ENCODE data around the gene SMIM10.
"Not testable (repeated sequence)": the region's sequence is repeated elsewhere in the genome, so short reads cannot be mapped to it uniquely, and the experiment has no call there.

SMIM10 gene

GRCh38 chrX:134990801-134991481, at the start of gene SMIM10:
TSS of gene SMIM10 (plus strand) at chrX:134990991. CDS start at chrX:134991096, 105 bp downstream.
- DNase-seq (ENCODE audit: low read depth): no peak

GRCh38 chrX:134946364-134946763, 44.4 kb upstream of the SMIM10 start:
- DNase-seq (ENCODE audit: low read depth): not testable (repeated sequence)

- DNase-seq (ENCODE audit: low read depth): no peak
These were observed 42.2 kb upstream of the SMIM10 start for GRCh38 chrX:134948333-134949241.

- DNase-seq (ENCODE audit: low read depth): no peak
These were observed 41.5 kb upstream of the SMIM10 start for GRCh38 chrX:134949271-134949670.

- no peak for DNase-seq (ENCODE audit: low read depth)
These were observed 33.0 kb upstream of the SMIM10 start for GRCh38 chrX:134957836-134958235.

- not testable (repeated sequence) for DNase-seq (ENCODE audit: low read depth)
These were observed 30.4 kb upstream of the SMIM10 start for GRCh38 chrX:134960366-134960765.

- no peak for DNase-seq (ENCODE audit: low read depth)
These were observed 27.8 kb upstream of the SMIM10 start for GRCh38 chrX:134963041-134963440.

GRCh38 chrX:134969726-134970125, 21.1 kb upstream of the SMIM10 start:
- DNase-seq (ENCODE audit: low read depth): no peak

GRCh38 chrX:134971926-134972325, 18.9 kb upstream of the SMIM10 start:
- DNase-seq (ENCODE audit: low read depth): no peak

- no peak for DNase-seq (ENCODE audit: low read depth)
These were observed 15.3 kb upstream of the SMIM10 start for GRCh38 chrX:134975516-134975915.

GRCh38 chrX:134981910-134982309, 8.9 kb upstream of the SMIM10 start:
- DNase-seq (ENCODE audit: low read depth): no peak

- no peak for DNase-seq (ENCODE audit: low read depth)
These were observed 8.0 kb upstream of the SMIM10 start for GRCh38 chrX:134982748-134983147.

- DNase-seq (ENCODE audit: low read depth): no peak
These were observed 5.3 kb upstream of the SMIM10 start for GRCh38 chrX:134985479-134985878.

- no peak for DNase-seq (ENCODE audit: low read depth)
These were observed 353 bp upstream of the SMIM10 start for GRCh38 chrX:134990475-134990800.

- DNase-seq (ENCODE audit: low read depth): no peak
These were observed 6.9 kb downstream of the SMIM10 start for GRCh38 chrX:134997646-134998045.

- DNase-seq (ENCODE audit: low read depth): no peak
These were observed 7.5 kb downstream of the SMIM10 start for GRCh38 chrX:134998246-134998645.

- no peak for DNase-seq (ENCODE audit: low read depth)
These were observed 8.7 kb downstream of the SMIM10 start for GRCh38 chrX:134999469-134999868.

- no peak for DNase-seq (ENCODE audit: low read depth)
These were observed 9.7 kb downstream of the SMIM10 start for GRCh38 chrX:135000516-135000915.

- peak; percentile 78 for DNase-seq (ENCODE audit: low read depth)
These were observed 13.3 kb downstream of the SMIM10 start for GRCh38 chrX:135003876-135004623.

GRCh38 chrX:135006187-135006586, 15.4 kb downstream of the SMIM10 start:
- no peak for DNase-seq (ENCODE audit: low read depth)

- no peak for DNase-seq (ENCODE audit: low read depth)
These were observed 18.3 kb downstream of the SMIM10 start for GRCh38 chrX:135009057-135009610.

GRCh38 chrX:135009838-135010237, 19.0 kb downstream of the SMIM10 start:
- DNase-seq (ENCODE audit: low read depth): no peak

Data from activated gamma-delta T cell treated with anti-CD3 and anti-CD28 coated beads, Interleukin-2, amount 50 U/mL, for 16 hours (primary cell).